T-helper 2 cell (primary cell): ENCODE data around the gene PAK2.
"Not testable (repeated sequence)": the region's sequence is repeated elsewhere in the genome, so short reads cannot be mapped to it uniquely, and the experiment has no call there.

Source experiments
- DNase-seq, 5 experiments: peaks; one replicate each; pipeline versions ENCODE4 v3.0.0 to v3.0.0-alpha.2; 2012 to 2022

The PAK2 gene

GRCh38 chr3:196788528-196788927, 48.9 kb downstream of the PAK2 start:
- DNase-seq: no peak

- no peak for DNase-seq
Observed at GRCh38 chr3:196789885-196790359, 50.3 kb downstream of the PAK2 start.

DNA sequence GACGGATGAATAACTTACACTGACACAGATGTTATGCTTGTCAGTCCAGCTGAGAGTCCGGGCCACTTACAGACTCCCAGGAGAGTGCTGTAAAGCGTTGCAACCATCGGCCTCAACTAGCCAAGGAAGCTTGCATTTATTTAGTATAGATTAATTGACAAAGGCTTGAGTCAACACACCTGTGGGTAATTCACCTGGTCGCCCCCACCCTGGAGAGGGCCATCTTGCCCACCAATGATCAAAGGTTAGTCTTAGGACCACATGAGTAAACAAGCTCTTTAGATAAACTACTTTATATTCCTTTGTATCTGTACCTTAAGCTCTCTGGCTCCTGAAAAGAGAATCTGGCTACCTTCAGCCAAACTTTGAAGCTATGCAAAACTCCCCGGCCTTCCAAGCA, 51.0 kb downstream of the PAK2 start:
- no peak for DNase-seq

GRCh38 chr3:196792771-196793170, 53.1 kb downstream of the PAK2 start:
- DNase-seq: no peak

- DNase-seq: no peak
Observed at GRCh38 chr3:196793246-196793645, 53.6 kb downstream of the PAK2 start.

GRCh38 chr3:196794467-196794866, 54.8 kb downstream of the PAK2 start:
- no peak for DNase-seq

DNA sequence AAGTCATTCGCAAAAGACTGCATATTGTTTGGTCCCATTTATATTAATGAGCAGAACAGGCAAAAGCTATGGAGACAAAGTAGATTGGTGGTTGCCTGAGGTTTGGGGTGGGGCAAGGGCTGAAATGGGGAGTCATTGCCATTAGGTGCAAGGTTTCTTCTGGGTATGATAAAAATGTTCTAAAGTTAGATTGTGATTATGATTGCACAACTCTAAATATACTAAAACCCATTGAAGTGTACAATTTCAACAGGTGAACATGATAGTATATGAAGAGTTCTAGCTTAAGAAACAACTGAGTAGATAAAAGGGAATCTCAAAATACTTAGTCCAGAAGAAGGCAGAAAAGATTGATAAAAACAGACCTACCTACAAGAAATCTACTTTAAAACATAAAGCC, 56.7 kb downstream of the PAK2 start:
- no peak for DNase-seq

GRCh38 chr3:196800742-196801434, 61.2 kb downstream of the PAK2 start:
- no peak for DNase-seq

DNA sequence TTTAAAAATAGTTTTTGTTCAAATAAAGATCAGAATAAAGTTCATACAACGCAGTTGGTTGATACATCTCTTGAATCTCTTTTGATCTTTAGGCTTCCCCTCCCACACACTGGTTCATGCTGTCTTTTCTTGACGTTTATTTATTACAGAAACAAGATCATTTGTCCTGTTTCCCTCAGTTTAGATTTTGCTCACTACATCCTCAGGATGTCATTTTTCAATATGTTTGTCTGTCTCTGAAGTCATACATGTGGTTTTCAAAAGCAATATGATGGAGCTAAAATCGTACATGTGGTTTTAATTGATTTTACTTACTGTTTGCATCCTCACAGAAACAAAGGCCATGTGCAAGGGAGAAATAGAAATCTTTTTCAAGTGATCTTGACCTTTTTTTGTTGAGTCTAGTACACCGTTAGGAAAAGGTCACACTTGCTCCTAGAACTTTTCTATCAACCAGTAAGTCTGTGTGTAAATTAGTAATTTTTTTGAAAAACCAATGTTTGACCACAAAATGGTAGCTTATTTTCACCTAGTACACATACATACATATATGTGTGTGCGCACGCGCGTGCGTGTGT, 64.3 kb downstream of the PAK2 start:
- peak in 1 of 5 experiments; percentile 70 for DNase-seq

DNA sequence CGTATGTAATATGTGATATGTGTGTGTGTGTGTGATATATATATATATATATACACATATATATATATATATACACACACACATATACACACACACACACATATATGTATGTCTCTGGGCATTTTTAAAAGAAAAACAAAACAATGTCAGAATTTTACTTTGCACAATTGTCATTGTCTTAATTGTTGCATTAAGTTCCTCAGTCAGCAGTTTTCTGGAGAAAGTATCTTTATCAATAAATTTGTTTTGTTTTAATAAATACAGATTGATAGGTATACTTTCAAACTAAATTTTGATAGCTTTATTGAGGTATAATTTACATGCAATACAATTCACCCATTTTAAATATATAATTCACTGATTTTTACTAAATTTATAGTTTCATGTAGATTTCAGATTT, 65.1 kb downstream of the PAK2 start:
- DNase-seq: no peak

DNA sequence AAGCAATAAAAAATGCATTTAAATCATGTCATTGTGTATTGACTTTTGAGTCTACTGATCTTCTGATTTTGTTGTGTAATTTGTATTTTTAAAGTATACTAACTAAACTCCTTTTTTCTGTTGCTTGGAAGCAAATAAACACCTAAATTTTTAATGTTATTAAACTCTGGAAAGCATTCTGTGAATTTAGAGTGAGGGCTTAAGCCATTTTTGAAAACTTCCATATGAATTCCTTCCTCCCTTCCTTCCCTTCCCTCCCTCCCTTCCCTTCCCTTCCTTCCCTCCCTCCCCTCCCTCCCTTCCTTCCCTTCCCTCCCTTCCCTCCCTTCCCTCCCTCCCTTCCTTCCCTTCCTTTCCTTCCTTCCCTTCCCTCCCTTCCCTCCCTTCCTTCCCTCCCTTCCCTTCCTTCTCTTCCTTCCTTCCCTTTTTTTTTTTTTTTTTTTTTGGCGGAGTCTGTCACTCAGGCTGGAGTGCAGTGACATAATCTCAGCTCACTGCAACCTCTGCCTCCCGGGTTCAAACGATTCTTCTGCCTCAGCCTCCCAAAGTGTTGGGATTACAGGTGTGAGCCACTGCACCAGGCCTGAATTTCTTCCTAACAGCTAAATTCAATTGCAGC, 71.4 kb downstream of the PAK2 start:
- DNase-seq: no peak

DNA sequence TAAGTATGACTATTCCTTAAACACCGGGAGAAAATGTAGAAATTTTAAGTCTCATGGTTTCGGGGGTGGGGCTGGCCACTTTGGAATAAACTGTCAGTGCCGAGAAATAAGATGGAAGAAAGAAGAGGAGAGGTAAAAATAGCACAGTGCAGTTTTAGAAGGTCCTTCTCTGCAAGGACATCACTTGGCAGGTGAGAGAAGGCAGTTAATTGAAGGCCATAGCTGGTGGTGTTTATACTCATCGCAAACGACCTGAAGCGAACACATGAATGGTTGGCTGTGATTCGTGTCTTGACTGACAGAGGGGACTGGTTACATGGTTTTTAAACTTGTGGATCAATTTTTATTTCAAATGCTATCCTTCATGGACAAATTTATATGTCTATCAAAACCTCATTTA, 73.2 kb downstream of the PAK2 start:
- DNase-seq: no peak

DNA sequence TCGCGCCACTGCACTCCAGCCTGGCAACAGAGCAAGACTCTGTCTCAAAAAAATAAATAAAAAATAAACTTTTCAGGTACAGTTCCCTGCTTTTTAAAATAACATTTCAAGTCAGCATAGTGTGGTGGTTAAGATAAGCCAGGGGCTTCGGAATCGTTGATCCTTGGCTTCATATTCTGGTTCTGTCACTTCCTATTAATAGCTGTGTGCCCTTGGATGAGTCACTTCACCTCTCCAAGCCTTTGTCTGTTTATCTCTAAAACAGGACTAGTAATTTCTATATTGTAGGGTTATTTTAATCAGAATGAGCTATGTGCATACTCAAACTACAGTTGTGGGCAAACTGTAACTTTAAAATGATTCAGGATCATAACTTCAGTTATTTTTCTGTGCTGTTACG, 74.2 kb downstream of the PAK2 start:
- DNase-seq: no peak

GRCh38 chr3:196821806-196822355, 82.2 kb downstream of the PAK2 start:
- DNase-seq: no peak

DNA sequence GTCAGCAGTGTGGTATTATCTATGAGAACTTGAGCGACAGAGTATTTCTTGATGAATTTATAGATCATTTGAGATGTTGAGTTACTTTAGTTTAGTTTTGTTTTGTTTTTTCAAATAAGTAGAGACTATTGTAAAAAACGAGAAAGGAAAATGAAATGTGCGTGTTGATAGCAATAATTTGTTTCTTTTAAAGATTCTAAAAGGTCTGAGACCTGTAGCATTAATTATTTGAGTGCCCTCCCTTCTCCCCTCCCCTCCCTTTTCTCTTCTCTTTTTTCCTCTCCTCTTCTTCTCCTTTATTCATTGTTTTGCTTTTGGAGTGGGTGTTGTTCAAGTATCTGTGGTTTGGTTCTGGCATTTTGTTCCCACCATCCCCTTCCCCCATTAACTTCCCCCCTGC, 90.0 kb downstream of the PAK2 start:
- not testable (repeated sequence) for DNase-seq

DNA sequence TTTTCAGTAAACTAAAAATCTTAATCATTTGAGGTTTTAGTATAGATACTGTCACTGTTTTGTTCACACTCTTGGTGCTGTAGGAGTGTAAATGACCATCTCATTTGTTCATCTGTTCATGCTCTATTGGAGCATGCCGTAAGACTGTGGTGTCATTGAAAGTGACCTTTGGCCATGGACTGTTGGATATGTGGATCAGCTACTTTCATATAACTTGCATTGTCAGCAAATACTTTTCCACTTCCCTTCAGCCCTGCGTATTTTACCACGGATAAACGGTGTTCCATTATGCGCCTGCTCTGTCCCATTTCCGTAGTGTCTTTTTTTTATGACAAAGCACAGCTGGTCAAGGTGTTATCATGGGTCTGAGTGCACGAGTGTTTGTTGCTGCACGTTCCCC, 95.4 kb downstream of the PAK2 start:
- DNase-seq: no peak

DNA sequence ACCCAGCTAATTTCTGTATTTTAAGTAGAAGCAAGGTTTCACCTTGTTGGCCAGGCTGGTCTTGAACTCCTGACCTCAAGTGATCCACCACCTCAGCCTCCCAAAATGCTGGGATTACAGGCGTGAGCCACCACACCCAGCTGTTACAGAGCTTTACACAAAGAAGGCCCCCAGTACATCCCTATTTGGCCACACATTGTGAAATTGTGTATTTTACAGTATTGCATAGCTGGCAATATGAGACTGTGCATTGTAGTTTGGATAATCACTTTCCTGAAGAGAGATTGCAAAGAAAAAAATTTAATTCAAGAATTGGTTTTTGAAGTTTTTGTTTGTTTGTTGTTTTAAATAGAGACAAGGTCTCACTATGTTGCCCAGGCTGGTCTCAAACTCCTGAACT, 97.0 kb downstream of the PAK2 start:
- not testable (repeated sequence) for DNase-seq

DNA sequence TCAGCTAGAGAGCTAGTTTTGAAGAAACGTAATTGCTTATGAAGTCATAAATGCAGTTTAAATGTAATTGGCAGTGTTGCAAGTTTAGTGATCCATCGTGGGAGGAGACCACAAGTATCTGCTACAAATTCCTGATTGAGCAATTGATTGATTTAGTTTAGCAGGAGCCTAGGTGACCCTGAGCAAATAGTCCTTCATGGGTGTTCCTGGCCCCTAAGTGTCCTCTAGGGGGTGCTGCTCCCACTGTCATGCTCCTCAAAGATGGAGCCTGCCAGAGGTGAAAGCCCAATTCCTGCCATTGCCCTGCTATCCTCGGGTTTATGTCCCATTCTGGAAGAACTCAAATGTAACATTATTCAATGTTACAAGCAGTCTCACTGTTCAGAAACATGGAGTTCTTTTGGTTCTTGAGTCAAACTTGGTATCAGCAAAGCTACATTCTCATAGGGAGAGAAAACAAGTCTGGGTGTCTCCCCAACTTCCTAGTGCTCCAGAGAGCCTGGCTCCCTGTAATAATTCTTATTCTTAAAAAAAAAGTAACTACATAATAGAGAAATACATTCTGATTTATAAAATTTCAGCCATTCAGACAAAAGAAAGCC, 98.3 kb downstream of the PAK2 start:
- peak; percentile 17 to 72 (median 58) for DNase-seq

- DNase-seq: not testable (repeated sequence)
Observed at GRCh38 chr3:196839351-196839750, 99.7 kb downstream of the PAK2 start.

GRCh38 chr3:196842567-196843434, 103.1 kb downstream of the PAK2 start:
- no peak for DNase-seq

- no peak for DNase-seq
Observed at GRCh38 chr3:196843435-196844110, 103.9 kb downstream of the PAK2 start.
